SK-N-DZ (cell line): ENCODE results near the gene FKBP9.

Experiments
- small RNA-seq, 2 experiments: library from RNA; depleted of rRNA; stranded (forward); fragments of <200 nt; gene quantifications; one replicate each; pipeline ENCODE3, GENCODE V24; 2014

The FKBP9 gene

Small RNAs within 50 kb of the gene (small RNA-seq; reads per million reads assigned to genes)
- 0 reads per million in 2 experiments for gene AC083863.1
- gene RN7SL505P = 0 reads per million in 2 experiments
- 0 reads per million in 2 experiments for gene RNU6-388P
- gene RPS29P14 = 0 reads per million in 2 experiments
